ENCODE results near the gene LRPAP1. TPM values are rescaled to one million over a fixed set of nuclear protein-coding genes. Genes with fewer than 3 reads are reported as not detected.
A peak's percentile ranks its signal among the peaks of the same experiment; 100 is the strongest.
"Not testable (repeated sequence)": the region's sequence is repeated elsewhere in the genome, so short reads cannot be mapped to it uniquely, and the experiment has no call there.

The LRPAP1 gene
- total and polyA plus RNA-seq, 12 donors: 49.9 to 418 (median 345) TPM

GRCh38 chr4:3461515-3462291 is 70.5 kb downstream of the LRPAP1 start:
- H3K9me3 ChIP-seq: peaks cover 0 to 2% (median 0%) of the 10 kb centered on the region in 11 donors
- TF ChIP-seq CTCF (IDR thresholded peaks at IDR 0.05): no peak
- peaks cover 0 to 49% (median 30%) of the 10 kb centered on the region in 7 donors for H3K27me3 ChIP-seq
- intact Hi-C loops (cut with DNase I): loop anchor here in 1 of 10 donors (1.0 kb wide), 1 partner anchor 23 kb away; no protein-coding TSS in a partner anchor
- H3K4me3 ChIP-seq: no peak overlapping the region
- WGBS, 2 donors: 50 to 51% methylated on average over 25 of the region's 25 CpGs
- H3K27ac ChIP-seq: peak overlapping the region; percentile 14 to 98 (median 91)
- DNase-seq (peak; percentile 74 to 81), ATAC-seq (peak; percentile 61 to 88 (median 79))
- peaks cover 3 to 48% (median 15%) of the 10 kb centered on the region in 9 donors for H3K4me1 ChIP-seq
- H3K36me3 ChIP-seq: no peaks in the 10 kb centered on the region

GRCh38 chr4:3460926-3461325 is 71.3 kb downstream of the LRPAP1 start:
- WGBS, 2 donors: 80 to 87% methylated on average over 5 of the region's 5 CpGs
- TF ChIP-seq CTCF (IDR thresholded peaks at IDR 0.05): no peak
- Histone ChIP-seq H3K4me1 (peaks cover 2 to 40% (median 15%) of the 10 kb centered on the region in 9 donors), H3K36me3 (no peaks in the 10 kb centered on the region), H3K27ac (peak overlapping the region in 8 of 10 donors; percentile 13 to 98 (median 92)), H3K27me3 (peaks cover 0 to 46% (median 27%) of the 10 kb centered on the region in 7 donors), H3K4me3 (no peak overlapping the region), H3K9me3 (peaks cover 0 to 9% (median 1%) of the 10 kb centered on the region in 11 donors)
- ATAC-seq: no peak
- peak in 1 of 2 donors; percentile 11 for DNase-seq
- intact Hi-C loops (cut with DNase I): loop anchor here in 1 of 10 donors (1.0 kb wide), 1 partner anchor 23 kb away; no protein-coding TSS in a partner anchor

GRCh38 chr4:3459156-3459555 is 73.1 kb downstream of the LRPAP1 start:
- H3K4me3 ChIP-seq; DNase-seq; H3K27ac ChIP-seq; intact Hi-C loops (cut with DNase I); H3K36me3 ChIP-seq; ATAC-seq: not testable (repeated sequence)
- Histone ChIP-seq H3K9me3 (peaks cover 0 to 27% (median 12%) of the 10 kb centered on the region in 11 donors), H3K27me3 (peaks cover 0 to 29% (median 14%) of the 10 kb centered on the region in 7 donors), H3K4me1 (peaks cover 0 to 28% (median 15%) of the 10 kb centered on the region in 9 donors)
- WGBS, 2 donors: 75 to 81% methylated on average over 5 of the region's 5 CpGs

GRCh38 chr4:3458371-3458770 is 73.9 kb downstream of the LRPAP1 start:
- DNase-seq: no peak
- 87 to 92% methylated on average over 6 of the region's 6 CpGs for WGBS, 2 donors
- no peak for ATAC-seq
- Histone ChIP-seq H3K27ac (no peak overlapping the region), H3K27me3 (peaks cover 0 to 21% (median 6%) of the 10 kb centered on the region in 7 donors), H3K36me3 (no peaks in the 10 kb centered on the region), H3K4me3 (no peak overlapping the region), H3K9me3 (peaks cover 0 to 31% (median 12%) of the 10 kb centered on the region in 11 donors), H3K4me1 (peaks cover 0 to 23% (median 10%) of the 10 kb centered on the region in 9 donors)
- TF ChIP-seq CTCF (IDR thresholded peaks at IDR 0.05): no peak
- intact Hi-C loops (cut with DNase I): no loop called here

- H3K36me3 ChIP-seq; H3K27me3 ChIP-seq; ATAC-seq; H3K4me3 ChIP-seq; intact Hi-C loops (cut with DNase I); H3K4me1 ChIP-seq; H3K27ac ChIP-seq; DNase-seq: not testable (repeated sequence)
- 80 to 88% methylated on average over 3 of the region's 3 CpGs for WGBS, 2 donors
- H3K9me3 ChIP-seq: peaks cover 0 to 31% (median 12%) of the 10 kb centered on the region in 11 donors
These were observed 76.6 kb downstream of the LRPAP1 start for GRCh38 chr4:3455596-3455995.

Other genes with a start within 250 kb of the LRPAP1 start
- gene RGS12, start 239.4 kb downstream of the LRPAP1 start, total RNA-seq: 10 to 100 TPM in 9 of 10 donors, 1 to 10 TPM in 1; 9.7 to 24.3 (median 13.1) TPM
- gene RGS12, start 239.4 kb downstream of the LRPAP1 start, polyA plus RNA-seq: 10 to 100 TPM; 10.6 to 24.4 TPM
- under 1 TPM in 6 of 10 donors, not detected in 4; 0.15 to 0.59 (median 0.36) TPM for gene HGFAC, start 90.5 kb downstream of the LRPAP1 start, total RNA-seq
- 1 to 10 TPM; 1.0 to 1.1 TPM for gene HGFAC, start 90.5 kb downstream of the LRPAP1 start, polyA plus RNA-seq
- 10 to 100 TPM; 30.3 to 60.0 (median 37.2) TPM for gene DOK7, start 69.1 kb downstream of the LRPAP1 start, total RNA-seq
- gene DOK7, start 69.1 kb downstream of the LRPAP1 start, polyA plus RNA-seq: 10 to 100 TPM; 61.5 to 89.7 TPM
- gene ADRA2C, start 234.0 kb upstream of the LRPAP1 start, total RNA-seq: 1 to 10 TPM; 2.8 to 8.8 (median 5.1) TPM
- 1 to 10 TPM; 5.9 to 7.3 TPM for gene ADRA2C, start 234.0 kb upstream of the LRPAP1 start, polyA plus RNA-seq

Data from heart right ventricle (tissue), 16 donors.